ENCODE data around the gene TRAF7. TPM values are rescaled to one million over a fixed set of nuclear protein-coding genes. Genes with fewer than 3 reads are reported as not detected.
A peak's percentile ranks its signal among the peaks of the same experiment; 100 is the strongest.
"Not testable (repeated sequence)": the region's sequence is repeated elsewhere in the genome, so short reads cannot be mapped to it uniquely, and the experiment has no call there.

TRAF7 gene
- total RNA-seq, 2 experiments from 2014 or later, result 53.6 to 82.3 TPM

- H3K27ac ChIP-seq (ENCODE audit: low read depth, low read length, poor library complexity, severe bottlenecking); H2AFZ ChIP-seq (ENCODE audit: low read length); H3K4me2 ChIP-seq (ENCODE audit: low read length); H3K79me2 ChIP-seq (ENCODE audit: insufficient read depth, low read depth, low read length); H3K4me3 ChIP-seq (ENCODE audit: low read depth, low read length, poor library complexity, severe bottlenecking); H4K20me1 ChIP-seq (ENCODE audit: insufficient read depth, low read length); H3K9me2 ChIP-seq (ENCODE audit: insufficient read depth, low read length); DNase-seq (ENCODE audit: low spot score); CTCF ChIA-PET (ENCODE audit: unreplicated experiment); BruUV-seq (replicated peaks); POLR2A ChIA-PET; H3K36me3 ChIP-seq (ENCODE audit: insufficient read depth, low read length); intact Hi-C loops (cut with micrococcal nuclease; ENCODE audit: unreplicated experiment); H3K9me3 ChIP-seq (ENCODE audit: low read length): not testable (repeated sequence)
- peaks cover 12% of the 10 kb centered on the region for H3K4me1 ChIP-seq (ENCODE audit: insufficient read depth, low read length, poor library complexity, severe bottlenecking)
Measured at GRCh38 chr16:2125609-2126008, 30.0 kb upstream of the TRAF7 start.

- H4K20me1 ChIP-seq (ENCODE audit: insufficient read depth, low read length); intact Hi-C loops (cut with micrococcal nuclease; ENCODE audit: unreplicated experiment); CTCF ChIA-PET (ENCODE audit: unreplicated experiment); DNase-seq (ENCODE audit: low spot score); H3K9me2 ChIP-seq (ENCODE audit: insufficient read depth, low read length); H3K4me2 ChIP-seq (ENCODE audit: low read length); H3K79me2 ChIP-seq (ENCODE audit: insufficient read depth, low read depth, low read length); H3K4me3 ChIP-seq (ENCODE audit: low read depth, low read length, poor library complexity, severe bottlenecking); H3K36me3 ChIP-seq (ENCODE audit: insufficient read depth, low read length); BruUV-seq (replicated peaks); POLR2A ChIA-PET; H2AFZ ChIP-seq (ENCODE audit: low read length); H3K9me3 ChIP-seq (ENCODE audit: low read length); H3K27ac ChIP-seq (ENCODE audit: low read depth, low read length, poor library complexity, severe bottlenecking): not testable (repeated sequence)
- H3K4me1 ChIP-seq (ENCODE audit: insufficient read depth, low read length, poor library complexity, severe bottlenecking), result peaks cover 12% of the 10 kb centered on the region
Measured at GRCh38 chr16:2126161-2126743, 29.3 kb upstream of the TRAF7 start.

- H4K20me1 ChIP-seq (ENCODE audit: insufficient read depth, low read length); H3K4me3 ChIP-seq (ENCODE audit: low read depth, low read length, poor library complexity, severe bottlenecking); BruUV-seq (replicated peaks); POLR2A ChIA-PET; H2AFZ ChIP-seq (ENCODE audit: low read length); H3K9me2 ChIP-seq (ENCODE audit: insufficient read depth, low read length); H3K79me2 ChIP-seq (ENCODE audit: insufficient read depth, low read depth, low read length); H3K27ac ChIP-seq (ENCODE audit: low read depth, low read length, poor library complexity, severe bottlenecking); DNase-seq (ENCODE audit: low spot score); H3K36me3 ChIP-seq (ENCODE audit: insufficient read depth, low read length); intact Hi-C loops (cut with micrococcal nuclease; ENCODE audit: unreplicated experiment); H3K9me3 ChIP-seq (ENCODE audit: low read length); H3K4me2 ChIP-seq (ENCODE audit: low read length); CTCF ChIA-PET (ENCODE audit: unreplicated experiment): not testable (repeated sequence)
- peaks cover 12% of the 10 kb centered on the region for H3K4me1 ChIP-seq (ENCODE audit: insufficient read depth, low read length, poor library complexity, severe bottlenecking)
Measured at GRCh38 chr16:2126928-2127556, 28.5 kb upstream of the TRAF7 start.

GRCh38 chr16:2127630-2128280 lies 27.8 kb upstream of the TRAF7 start:
- H2AFZ ChIP-seq (ENCODE audit: low read length); POLR2A ChIA-PET; H3K36me3 ChIP-seq (ENCODE audit: insufficient read depth, low read length); H3K27ac ChIP-seq (ENCODE audit: low read depth, low read length, poor library complexity, severe bottlenecking); H4K20me1 ChIP-seq (ENCODE audit: insufficient read depth, low read length); H3K9me3 ChIP-seq (ENCODE audit: low read length); H3K4me3 ChIP-seq (ENCODE audit: low read depth, low read length, poor library complexity, severe bottlenecking); CTCF ChIA-PET (ENCODE audit: unreplicated experiment); H3K9me2 ChIP-seq (ENCODE audit: insufficient read depth, low read length); H3K4me2 ChIP-seq (ENCODE audit: low read length); BruUV-seq (replicated peaks); H3K79me2 ChIP-seq (ENCODE audit: insufficient read depth, low read depth, low read length): not testable (repeated sequence)
- intact Hi-C loops (cut with micrococcal nuclease; ENCODE audit: unreplicated experiment), result loop anchor here (2.0 kb wide), 1 partner anchor 21 kb away; the partner anchor contains the start of gene RAB26
- peak; percentile 27 for DNase-seq (ENCODE audit: low spot score)
- peaks cover 12% of the 10 kb centered on the region for H3K4me1 ChIP-seq (ENCODE audit: insufficient read depth, low read length, poor library complexity, severe bottlenecking)

GRCh38 chr16:2129251-2129650 lies 26.3 kb upstream of the TRAF7 start:
- peak overlapping the region; percentile 68 for H3K4me3 ChIP-seq (ENCODE audit: low read depth, low read length, poor library complexity, severe bottlenecking)
- BruUV-seq (replicated peaks); H3K79me2 ChIP-seq (ENCODE audit: insufficient read depth, low read depth, low read length); H2AFZ ChIP-seq (ENCODE audit: low read length); H4K20me1 ChIP-seq (ENCODE audit: insufficient read depth, low read length); POLR2A ChIA-PET; H3K9me2 ChIP-seq (ENCODE audit: insufficient read depth, low read length); CTCF ChIA-PET (ENCODE audit: unreplicated experiment); H3K9me3 ChIP-seq (ENCODE audit: low read length); H3K36me3 ChIP-seq (ENCODE audit: insufficient read depth, low read length); DNase-seq (ENCODE audit: low spot score): not testable (repeated sequence)
- H3K4me1 ChIP-seq (ENCODE audit: insufficient read depth, low read length, poor library complexity, severe bottlenecking), result peaks cover 12% of the 10 kb centered on the region
- peak overlapping the region; percentile 93 for H3K4me2 ChIP-seq (ENCODE audit: low read length)
- intact Hi-C loops (cut with micrococcal nuclease; ENCODE audit: unreplicated experiment), result loop anchor here (2.0 kb wide), 1 partner anchor 20 kb away; the partner anchor contains the start of gene RAB26
- peak overlapping the region; percentile 95 for H3K27ac ChIP-seq (ENCODE audit: low read depth, low read length, poor library complexity, severe bottlenecking)

- H3K9me3 ChIP-seq (ENCODE audit: low read length); H3K4me3 ChIP-seq (ENCODE audit: low read depth, low read length, poor library complexity, severe bottlenecking); H3K36me3 ChIP-seq (ENCODE audit: insufficient read depth, low read length); CTCF ChIA-PET (ENCODE audit: unreplicated experiment); H3K27ac ChIP-seq (ENCODE audit: low read depth, low read length, poor library complexity, severe bottlenecking); H3K79me2 ChIP-seq (ENCODE audit: insufficient read depth, low read depth, low read length); BruUV-seq (replicated peaks); DNase-seq (ENCODE audit: low spot score); H3K9me2 ChIP-seq (ENCODE audit: insufficient read depth, low read length); POLR2A ChIA-PET; H3K4me2 ChIP-seq (ENCODE audit: low read length); H2AFZ ChIP-seq (ENCODE audit: low read length); H4K20me1 ChIP-seq (ENCODE audit: insufficient read depth, low read length): not testable (repeated sequence)
- intact Hi-C loops (cut with micrococcal nuclease; ENCODE audit: unreplicated experiment), result loop anchor here (2.0 kb wide), 1 partner anchor 19 kb away; the partner anchor contains the start of gene RAB26
- peaks cover 12% of the 10 kb centered on the region for H3K4me1 ChIP-seq (ENCODE audit: insufficient read depth, low read length, poor library complexity, severe bottlenecking)
Measured at GRCh38 chr16:2129890-2130447, 25.6 kb upstream of the TRAF7 start.
